Stomach (tissue), 4 donors: ENCODE data around the gene ABLIM2.

Source experiments
- EP300 ChIP-seq: sonication (generic); formaldehyde crosslinking; IDR thresholded peaks from one replicate; pipeline ENCODE4 v1.6.1; 2017; ENCODE audit warnings: antibody characterized with exemption
- POLR2A ChIP-seq, 4 donors: fragments of 450-650 bp; IDR thresholded peaks; one replicate each; pipeline ENCODE4 v1.6.1; 2016; ENCODE audit warnings: antibody characterized with exemption in 4 of 4, control low read depth in 2 of 4, mild to moderate bottlenecking in 1 of 4, moderate library complexity in 1 of 4
- POLR2AphosphoS5 ChIP-seq, 3 donors: sonication (generic); formaldehyde crosslinking; IDR thresholded peaks; one replicate each; pipeline ENCODE4 v1.6.1; 2016; ENCODE audit warnings: antibody characterized with exemption in 3 of 3
- TF ChIP-seq, protein P1 (sequence below), 7 experiments: fragments of 450-650 bp in 4 of 7; fragments of 200-600 bp in 3 of 7; sonication (generic) in 3 of 7; IDR thresholded peaks; one replicate each; pipeline ENCODE4 v1.5.1; 2016 to 2019; ENCODE audit warnings: antibody characterized with exemption in 7 of 7, control low read depth in 2 of 7, mild to moderate bottlenecking in 1 of 7

DNA sequence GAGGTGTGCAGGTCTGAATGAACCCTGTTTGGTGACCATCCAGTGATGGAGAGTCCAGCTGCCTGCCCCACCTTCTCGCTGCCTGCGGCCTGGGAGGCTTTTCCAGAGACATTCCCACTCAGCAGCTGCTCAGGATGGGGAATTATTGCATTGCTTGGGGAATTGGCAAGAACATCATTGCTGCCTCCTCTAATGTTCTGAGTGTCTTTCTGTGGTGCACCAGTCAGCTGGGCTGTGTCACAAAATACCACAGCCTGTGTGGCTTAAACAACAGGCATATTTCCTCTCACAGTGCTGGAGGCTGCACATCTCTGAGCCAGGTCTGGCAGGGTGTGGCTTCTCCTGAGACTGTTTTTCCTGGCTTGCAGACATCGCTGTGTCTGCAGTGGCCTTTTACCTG lies 132.2 kb downstream of the ABLIM2 start:
- TF ChIP-seq, protein P1, sequence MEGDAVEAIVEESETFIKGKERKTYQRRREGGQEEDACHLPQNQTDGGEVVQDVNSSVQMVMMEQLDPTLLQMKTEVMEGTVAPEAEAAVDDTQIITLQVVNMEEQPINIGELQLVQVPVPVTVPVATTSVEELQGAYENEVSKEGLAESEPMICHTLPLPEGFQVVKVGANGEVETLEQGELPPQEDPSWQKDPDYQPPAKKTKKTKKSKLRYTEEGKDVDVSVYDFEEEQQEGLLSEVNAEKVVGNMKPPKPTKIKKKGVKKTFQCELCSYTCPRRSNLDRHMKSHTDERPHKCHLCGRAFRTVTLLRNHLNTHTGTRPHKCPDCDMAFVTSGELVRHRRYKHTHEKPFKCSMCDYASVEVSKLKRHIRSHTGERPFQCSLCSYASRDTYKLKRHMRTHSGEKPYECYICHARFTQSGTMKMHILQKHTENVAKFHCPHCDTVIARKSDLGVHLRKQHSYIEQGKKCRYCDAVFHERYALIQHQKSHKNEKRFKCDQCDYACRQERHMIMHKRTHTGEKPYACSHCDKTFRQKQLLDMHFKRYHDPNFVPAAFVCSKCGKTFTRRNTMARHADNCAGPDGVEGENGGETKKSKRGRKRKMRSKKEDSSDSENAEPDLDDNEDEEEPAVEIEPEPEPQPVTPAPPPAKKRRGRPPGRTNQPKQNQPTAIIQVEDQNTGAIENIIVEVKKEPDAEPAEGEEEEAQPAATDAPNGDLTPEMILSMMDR (IDR thresholded peaks at IDR 0.05), result no peak
- TF ChIP-seq EP300 (no peak), POLR2AphosphoS5 (IDR thresholded peaks at IDR 0.05) (no peak), POLR2A (IDR thresholded peaks at IDR 0.05) (no peak)
